Measurements from ENCODE around the gene PLCG1. TPM values are rescaled to one million over a fixed set of nuclear protein-coding genes. Genes with fewer than 3 reads are reported as not detected.

Gene PLCG1
- total and polyA plus RNA-seq, 2 of the 8 experiments (the other 6 are each of a cell fraction or from before 2014, with no cell fraction given) = 103 to 154 TPM

DNA sequence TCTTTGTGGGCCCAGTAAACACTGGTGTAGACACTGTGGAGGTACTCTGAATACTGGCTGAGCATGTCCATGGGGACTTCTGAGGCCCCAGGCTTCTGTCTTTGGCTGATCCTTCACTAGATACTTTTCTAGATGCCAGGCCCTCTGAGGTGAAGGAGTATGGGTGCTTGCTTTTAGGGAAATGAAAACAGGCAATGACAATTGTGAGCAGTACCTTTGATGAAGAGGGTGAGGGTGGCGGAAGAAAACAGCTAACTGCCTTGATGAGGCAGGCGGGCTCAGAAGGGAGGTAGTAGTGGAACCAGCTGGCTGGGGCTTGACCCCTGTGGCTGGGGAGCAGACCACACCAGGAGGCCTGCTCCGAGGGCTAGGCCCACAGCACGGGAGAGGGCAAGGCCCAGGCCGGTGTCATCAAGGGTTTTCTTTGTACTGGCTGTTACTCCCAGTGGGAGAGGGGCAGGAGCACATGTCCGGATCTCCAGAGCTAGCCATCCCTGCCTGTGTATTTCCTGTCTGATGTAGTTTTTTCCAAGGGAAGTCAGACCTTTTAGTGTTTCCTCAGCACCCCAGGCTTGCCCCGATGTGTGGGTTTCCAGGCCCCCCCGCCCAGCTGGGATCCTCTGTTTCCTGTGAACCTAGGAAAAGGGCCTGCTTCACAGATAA is 3.9 kb downstream of the PLCG1 start:
- Histone ChIP-seq H3K36me3 (ENCODE audit: control insufficient read depth in 2 of 4, insufficient read depth in 4 of 4, low read length in 3 of 4) (peaks cover 0 to 4% (median 0%) of the 10 kb centered on the region in 4 experiments; a peak in 1 of 8 replicates), H4K8ac (ENCODE audit: extremely low read depth, insufficient read depth, low read length) (no peak overlapping the region), H3K4ac (replicated peaks; ENCODE audit: insufficient read length, low read depth, low read length) (no peak overlapping the region), H2BK15ac (ENCODE audit: low read length) (no peak overlapping the region), H3K9me3 (ENCODE audit: insufficient read depth in 2 of 2, low read depth in 1 of 2, low read length in 1 of 2) (no peaks in the 10 kb centered on the region), H2BK5ac (ENCODE audit: low read depth, low read length) (peak overlapping the region; percentile 83), H3K4me1 (replicated peaks in 1 of 4; ENCODE audit: control insufficient read depth in 3 of 4, insufficient read depth in 4 of 4, low read length in 3 of 4) (peaks cover 17 to 41% (median 28%) of the 10 kb centered on the region in 4 experiments), H2BK120ac (replicated peaks; ENCODE audit: low read depth, low read length) (no peak overlapping the region), H2BK20ac (ENCODE audit: low read length) (no peak overlapping the region), H3K79me1 (ENCODE audit: low read depth, low read length) (peaks cover 31% of the 10 kb centered on the region), H4K91ac (replicated peaks; ENCODE audit: insufficient read length, low read length) (no peak overlapping the region), H4K20me1 (replicated peaks in 1 of 2; ENCODE audit: control insufficient read depth in 1 of 2, insufficient read depth in 2 of 2, low read length in 2 of 2) (peaks cover 33 to 61% of the 10 kb centered on the region in 2 experiments), H3K4me2 (ENCODE audit: insufficient read depth in 1 of 2, low read depth in 2 of 2, low read length in 2 of 2) (peak overlapping the region in 1 of 2 experiments; percentile 97; a peak in 1 of 4 replicates), H2AFZ (ENCODE audit: low read length) (no peak overlapping the region), H3K14ac (ENCODE audit: insufficient read length) (no peak overlapping the region), H3K18ac (ENCODE audit: extremely low read depth, low read length) (no peak overlapping the region), H3K56ac (replicated peaks; ENCODE audit: insufficient read length, low read depth, low read length) (no peak overlapping the region), H3K23me2 (ENCODE audit: low read depth, low read length) (peaks cover 13% of the 10 kb centered on the region; the same call in 1 of the 2 replicates), H3K79me2 (ENCODE audit: control insufficient read depth in 1 of 2, insufficient read depth in 2 of 2, low read length in 2 of 2) (peaks cover 81 to 84% of the 10 kb centered on the region in 2 experiments), H4K5ac (ENCODE audit: insufficient read length, low read depth, low read length) (no peak overlapping the region), H2AK5ac (ENCODE audit: low read depth, low read length) (no peak overlapping the region), H3K27me3 (replicated peaks in 1 of 4; ENCODE audit: control insufficient read depth in 3 of 4, extremely low read depth in 1 of 4, insufficient read depth in 3 of 4, low read length in 3 of 4) (peaks cover 0 to 1% (median 0%) of the 10 kb centered on the region in 4 experiments; a peak in 2 of 7 replicates), H2BK12ac (ENCODE audit: low read depth, low read length) (0 out of 2 replicates have a peak overlapping the region, but pooled peaks have one; percentile 68), H3K23ac (ENCODE audit: insufficient read length) (no peak overlapping the region), H3K27ac (ENCODE audit: low read depth, low read length) (no peak overlapping the region), H3K9ac (replicated peaks in 1 of 4; ENCODE audit: extremely low read depth in 1 of 4, low read depth in 3 of 4, low read length in 3 of 4) (no peak overlapping the region; a peak in 1 of 7 replicates), H3K4me3 (ENCODE audit: extremely low read depth in 1 of 4, insufficient read depth in 2 of 4, low read depth in 3 of 4, low read length in 4 of 4) (no peak overlapping the region)
- ChIA-PET POLR2A (ENCODE audit: partially characterized antibody) (interaction anchor here (0.9 to 3.1 kb wide), 5 partner anchors 9 to 176 kb away, joined by 3 to 14 read pairs (median 4); partner anchors contain the start of gene ZHX3), CTCF (ENCODE audit: partially characterized antibody) (interaction anchor here (0.6 to 2.9 kb wide), 8 partner anchors 11 to 178 kb away, joined by 3 to 12 read pairs (median 4); no protein-coding TSS in a partner anchor)
- 87% methylated on average over 8 of the region's 8 CpGs; no CpG with 5 or more reads in 1 of the 2 experiments for WGBS, 2 experiments (ENCODE audit: extremely low coverage in 1 of 2, insufficient coverage in 1 of 2, insufficient read length in 1 of 2, insufficient replicate concordance in 2 of 2, low coverage in 1 of 2, low lambda C conversion rate in 2 of 2, missing lambda C conversion rate in 1 of 2)
- FAIRE-seq (no peak), DNase-seq (ENCODE audit: low read depth in 1 of 2, low spot score in 2 of 2) (no peak)
- no peak for TF ChIP-seq POU5F1 (IDR thresholded peaks at IDR 0.05; ENCODE audit: low read depth, low read length)
- TF ChIP-seq, protein P1, sequence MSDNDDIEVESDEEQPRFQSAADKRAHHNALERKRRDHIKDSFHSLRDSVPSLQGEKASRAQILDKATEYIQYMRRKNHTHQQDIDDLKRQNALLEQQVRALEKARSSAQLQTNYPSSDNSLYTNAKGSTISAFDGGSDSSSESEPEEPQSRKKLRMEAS (IDR thresholded peaks at IDR 0.05) = 0 out of 2 replicates have a peak, but pooled peaks have one; percentile 16
